Measurements from ENCODE around the gene TPM4. TPM values are rescaled to one million over a fixed set of nuclear protein-coding genes. Genes with fewer than 3 reads are reported as not detected.

The TPM4 gene
- total RNA-seq, 1 donor from 2014 or later = 94.8 TPM

DNA sequence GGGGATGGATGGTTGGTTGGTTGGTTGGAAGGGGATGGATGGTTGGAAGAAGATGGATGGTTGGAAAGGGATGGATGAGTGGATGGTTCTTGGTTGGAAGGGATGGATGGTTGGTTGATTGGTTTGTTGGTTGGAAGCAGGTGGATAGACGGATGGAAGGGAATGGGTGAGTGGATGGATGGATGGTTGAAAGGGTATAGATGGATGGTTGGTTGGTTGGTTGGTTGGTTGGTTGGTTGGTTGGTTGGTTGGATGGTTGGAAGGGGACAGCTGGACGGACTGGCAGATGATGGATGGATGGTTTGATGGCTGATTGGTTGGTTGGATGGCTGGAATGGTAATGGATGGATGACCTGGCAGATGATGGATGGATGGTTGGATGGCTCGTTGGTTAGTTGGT is 55.4 kb downstream of the TPM4 start:
- DNase-seq = no peak

DNA sequence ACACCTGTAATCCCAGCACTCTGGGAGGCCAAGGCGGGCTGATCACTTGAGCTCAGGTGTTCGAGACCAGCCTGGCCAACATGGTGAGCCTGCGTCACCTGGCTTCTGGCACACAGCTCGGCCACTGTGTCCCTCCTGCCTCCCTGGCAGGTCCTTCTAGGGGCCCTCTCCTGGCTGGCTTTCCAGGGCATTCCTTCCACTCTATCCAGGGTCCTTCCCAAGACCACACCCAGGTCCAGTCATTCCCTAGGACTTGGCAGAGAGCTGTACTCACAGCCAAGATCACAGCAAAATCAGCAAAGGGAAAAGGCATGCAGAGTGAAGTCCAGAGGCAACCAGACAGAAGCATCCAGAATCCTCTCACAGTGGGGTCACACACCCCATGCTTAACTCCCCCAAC is 57.5 kb downstream of the TPM4 start:
- DNase-seq = no peak

DNA sequence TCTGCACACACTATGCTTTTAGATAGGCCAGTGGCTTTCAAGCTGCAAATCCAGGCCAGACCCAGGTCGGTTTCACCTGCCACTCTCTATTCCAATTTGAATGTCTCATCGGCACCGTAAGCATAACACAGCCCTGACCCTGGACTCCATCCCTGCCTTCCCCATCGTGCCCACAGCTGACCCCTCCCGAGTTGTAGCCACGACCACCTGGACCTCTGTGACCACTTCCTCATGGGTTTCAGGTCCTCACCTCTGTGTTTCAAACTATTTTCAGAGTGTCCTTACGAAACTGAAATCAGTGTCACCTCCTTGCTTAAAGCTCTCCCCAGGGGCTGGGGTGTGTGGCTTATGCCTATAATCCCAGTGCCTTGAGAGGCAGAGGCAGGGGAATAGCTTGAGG is 58.2 kb downstream of the TPM4 start:
- DNase-seq = no peak

DNA sequence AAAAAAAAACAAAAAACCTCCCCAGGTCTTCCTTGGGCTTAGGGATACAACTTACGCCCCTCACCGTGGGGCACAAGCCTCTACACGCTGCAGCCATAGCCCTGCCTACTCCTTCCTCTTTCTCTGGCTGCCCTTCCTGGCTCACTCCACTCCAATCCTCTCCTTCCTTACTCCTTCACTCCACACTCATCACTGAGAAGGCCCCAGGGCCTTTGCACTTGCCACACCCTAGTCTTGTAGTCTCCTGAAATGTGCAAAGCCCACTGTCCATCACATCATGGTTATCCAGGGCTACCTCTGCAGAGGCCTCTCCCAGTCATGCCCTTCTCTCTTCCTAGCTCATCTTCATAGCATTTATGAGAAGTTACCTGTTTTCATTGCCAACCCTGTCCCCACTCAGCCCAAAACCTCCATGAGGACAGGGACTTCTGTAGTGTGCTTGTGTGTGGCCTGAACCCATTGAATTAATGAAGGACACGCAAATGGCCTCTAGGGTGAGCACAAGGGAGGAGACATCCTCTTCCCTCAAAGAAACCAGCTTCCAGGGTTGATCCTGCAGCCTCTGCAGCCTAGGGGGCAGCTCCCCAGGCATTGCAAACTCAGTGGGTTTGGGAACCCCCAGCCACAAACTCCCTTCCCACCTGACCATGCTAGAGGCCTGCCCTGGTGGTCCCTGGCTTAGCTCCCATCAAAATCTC is 59.3 kb downstream of the TPM4 start:
- DNase-seq = no peak

DNA sequence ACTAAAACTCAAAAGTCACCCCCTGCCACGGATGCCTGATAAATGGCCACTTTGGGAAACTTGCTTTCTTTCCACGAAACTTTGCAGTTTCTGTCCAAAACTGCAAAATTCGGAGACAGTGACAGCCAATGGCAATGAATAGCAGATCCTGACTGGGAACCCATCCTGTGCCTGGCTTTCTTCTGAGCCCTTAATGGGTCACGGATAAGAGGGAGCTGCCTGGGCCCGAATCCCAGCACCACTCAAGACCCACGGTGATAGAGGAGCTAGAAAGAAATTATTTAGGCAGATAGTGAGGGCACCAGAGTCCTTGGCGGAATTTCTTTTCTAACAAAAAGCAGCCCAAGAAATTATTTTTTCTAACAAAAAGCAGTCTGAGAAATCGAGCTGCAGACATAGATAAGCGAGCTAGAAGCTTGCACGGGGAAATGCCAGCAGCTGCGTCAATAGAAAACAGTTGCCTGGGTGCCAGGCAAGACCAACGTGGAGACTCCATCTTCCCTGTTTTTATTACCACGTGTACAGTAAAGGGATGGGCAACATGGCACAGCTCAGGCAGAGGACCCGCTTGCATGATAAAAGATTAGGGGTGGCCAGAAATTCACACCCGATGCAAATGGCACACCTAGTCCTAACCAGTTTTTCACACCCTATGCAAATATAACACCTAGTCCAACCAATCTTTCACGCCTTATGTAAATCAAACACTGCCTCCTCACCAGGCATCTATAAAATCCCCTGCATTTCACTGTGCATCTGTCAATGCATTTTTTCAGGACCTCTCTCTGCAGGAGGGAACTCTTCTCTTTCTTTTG is 60.1 kb downstream of the TPM4 start:
- DNase-seq = no peak

DNA sequence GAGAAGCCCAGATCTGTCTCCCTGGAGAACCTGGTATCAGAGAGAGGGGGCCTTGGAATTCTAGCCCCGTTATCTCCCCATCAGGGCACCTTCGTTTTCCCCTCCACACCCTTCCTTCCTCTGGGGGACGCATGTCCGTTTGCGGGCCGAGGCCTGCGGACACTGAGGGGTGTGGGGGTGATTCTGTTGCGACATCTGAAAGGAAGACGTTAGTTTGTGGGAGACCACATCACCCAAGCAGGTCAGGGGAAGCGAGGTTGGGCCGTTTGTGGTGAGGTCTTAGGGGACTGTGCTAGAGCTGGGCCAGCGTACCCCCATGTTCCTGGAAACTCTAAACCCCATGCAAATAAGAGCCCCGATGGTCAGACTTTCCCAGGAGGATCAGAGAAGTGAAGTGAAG is 63.5 kb downstream of the TPM4 start:
- no peak for DNase-seq

DNA sequence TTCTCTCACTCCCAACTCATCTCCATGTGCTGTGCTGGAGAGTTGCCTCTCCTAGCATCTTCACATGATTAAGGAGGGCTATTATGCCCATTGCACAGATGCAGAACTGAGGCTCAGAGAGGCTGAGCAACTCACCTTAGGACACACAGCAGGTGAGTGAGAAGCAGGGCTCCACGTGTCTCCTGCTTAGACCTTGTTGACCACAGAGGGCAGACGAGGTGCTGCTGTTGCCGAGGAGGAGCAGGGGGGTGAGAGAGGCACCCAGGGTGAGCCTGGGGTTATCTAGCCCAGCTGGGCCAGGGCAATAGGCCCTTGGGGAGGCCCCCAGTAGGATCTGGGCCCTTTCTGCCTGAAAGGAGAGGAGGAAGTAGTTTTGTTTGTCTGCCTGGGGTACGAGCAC is 64.7 kb downstream of the TPM4 start:
- no peak for DNase-seq

DNA sequence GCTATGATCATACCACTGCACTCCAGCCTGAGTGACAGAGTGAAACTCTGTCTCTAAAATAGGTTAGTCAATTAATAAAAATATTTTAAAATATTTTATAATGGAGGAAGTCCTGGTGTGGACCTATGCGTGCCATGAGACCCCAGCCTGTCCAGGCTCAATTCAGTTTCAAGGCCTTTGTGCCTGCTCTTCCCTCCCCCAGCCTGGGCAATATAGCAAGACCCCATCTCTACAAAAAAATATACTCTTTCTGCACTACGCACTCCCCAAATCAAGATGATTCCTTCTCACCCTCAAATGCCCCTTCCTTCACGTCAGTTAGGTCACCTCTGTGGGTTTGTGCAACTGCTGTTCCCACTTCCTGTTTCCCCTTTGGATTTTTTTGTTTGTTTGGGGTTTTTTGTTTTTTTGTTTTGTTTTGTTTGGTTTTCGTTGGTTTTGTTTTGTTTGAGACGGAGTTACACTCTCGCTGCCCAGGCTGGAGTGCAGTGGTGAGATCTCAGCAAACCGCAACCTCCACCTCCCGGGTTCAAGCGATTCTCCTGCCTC is 65.8 kb downstream of the TPM4 start:
- no peak for DNase-seq

DNA sequence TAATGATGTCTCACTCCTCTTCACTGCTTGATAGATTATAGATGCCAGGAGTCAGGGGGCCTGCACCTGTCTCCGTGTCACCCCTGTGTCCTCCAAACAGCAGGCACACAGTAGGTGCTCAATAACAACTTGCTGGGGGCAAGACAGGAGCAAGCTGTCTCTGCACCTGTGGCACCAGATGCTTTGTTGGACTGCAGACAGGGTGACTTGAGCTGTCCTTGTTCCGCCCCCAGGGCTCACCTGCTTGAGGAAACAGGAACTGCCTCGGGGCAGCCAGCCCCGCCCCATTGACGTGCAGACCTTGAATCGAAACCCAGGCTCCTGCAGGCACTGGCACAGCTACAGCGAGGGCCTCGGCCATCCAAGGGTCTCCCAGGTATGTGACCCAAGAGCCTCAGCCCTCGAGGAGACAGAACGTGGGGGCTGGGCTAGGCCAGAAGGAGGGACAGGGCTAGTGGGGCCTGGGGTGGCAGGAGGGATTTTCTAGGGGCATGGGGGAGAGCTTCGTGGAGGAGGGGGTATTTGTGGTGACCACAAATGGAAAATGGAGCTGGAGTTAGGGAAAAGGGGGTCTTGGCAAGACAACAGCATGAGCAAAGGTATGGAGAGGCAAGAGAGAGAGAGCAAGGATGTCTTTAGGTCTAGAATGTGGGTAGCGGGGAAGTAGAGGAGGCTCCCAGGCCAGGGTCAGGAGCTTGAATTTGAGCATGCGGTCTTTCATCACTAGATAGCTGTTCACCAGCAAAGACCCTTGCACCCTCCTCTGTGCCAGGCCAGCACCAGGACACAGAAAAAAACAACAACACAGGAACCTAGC is 67.3 kb downstream of the TPM4 start, which contains the start of gene HSH2D:
Gene HSH2D, plus strand, starts transcription at position 287 of the 817 bp plus-strand sequence. CDS start 5,066 bp downstream, outside the sequence.
- DNase-seq = no peak

DNA sequence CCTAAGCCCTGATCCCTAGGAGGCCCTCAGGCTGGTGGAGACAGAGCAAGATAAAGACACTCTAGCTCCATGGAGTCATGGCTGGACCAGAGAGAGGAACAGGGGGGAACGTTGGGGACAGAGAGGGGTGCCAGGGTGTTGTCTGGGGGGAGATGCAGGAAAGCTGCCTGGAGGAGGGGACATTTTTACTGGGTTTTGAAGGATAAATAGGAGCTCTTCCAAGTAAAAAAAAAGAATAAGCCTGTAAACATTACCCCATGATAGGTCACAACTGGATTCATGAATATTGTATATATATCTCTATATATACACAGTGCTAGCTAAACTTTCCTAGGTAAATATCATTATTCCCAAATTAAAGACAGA is 67.9 kb downstream of the TPM4 start:
- DNase-seq = no peak

DNA sequence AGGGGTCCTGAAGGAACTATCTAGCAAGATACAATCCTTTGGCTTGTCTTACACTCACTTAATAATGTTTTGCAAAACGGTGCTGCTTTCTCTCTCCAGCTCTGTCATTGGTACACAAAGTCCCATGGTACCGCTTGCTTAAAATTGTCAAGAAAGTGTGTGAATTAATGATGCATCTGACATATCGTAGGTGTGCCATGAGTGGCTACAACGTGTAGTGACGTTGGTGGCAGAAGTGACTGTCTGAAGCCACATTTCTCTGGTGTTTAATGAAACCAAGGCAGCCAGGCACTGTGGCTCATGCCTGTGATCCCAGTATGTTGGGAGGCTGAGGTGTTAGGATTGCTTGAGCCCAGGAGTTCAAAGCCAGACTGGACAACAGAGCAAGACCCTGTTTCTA is 69.8 kb downstream of the TPM4 start:
- DNase-seq = no peak

DNA sequence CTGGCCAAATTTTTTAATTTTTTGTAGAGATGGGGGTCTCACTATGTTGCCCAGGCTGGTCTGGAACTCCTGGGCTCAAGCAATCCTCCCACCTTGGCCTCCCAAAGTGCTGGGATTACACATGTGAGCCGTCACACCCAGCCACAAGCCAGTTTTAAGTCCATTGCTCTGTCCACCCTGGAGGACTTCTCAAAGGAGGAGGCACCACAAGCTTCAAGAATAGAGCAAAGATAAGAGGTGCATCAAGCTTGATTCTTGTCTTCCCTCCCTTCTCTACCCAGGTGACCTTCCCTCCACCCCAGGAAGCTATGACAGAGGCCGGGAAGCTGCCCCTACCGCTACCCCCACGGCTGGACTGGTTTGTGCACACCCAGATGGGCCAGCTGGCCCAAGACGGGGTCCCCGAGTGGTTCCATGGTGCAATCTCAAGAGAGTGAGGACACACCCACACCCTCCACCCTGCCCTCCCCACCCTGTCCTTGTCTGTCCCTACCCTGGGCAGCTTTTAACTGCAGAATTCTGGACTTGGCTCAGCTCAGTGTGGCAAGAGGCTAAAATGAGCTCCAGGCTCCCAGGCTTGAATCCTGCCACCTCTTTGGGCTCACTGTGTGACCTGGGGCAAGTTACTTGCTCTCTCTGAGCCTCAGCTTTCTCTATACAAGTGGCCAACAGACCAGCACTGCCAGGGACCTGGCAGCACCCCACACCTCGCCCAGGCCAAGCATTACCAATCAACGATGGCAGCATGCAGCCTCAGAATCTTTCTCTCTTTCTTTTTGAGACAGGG is 72.3 kb downstream of the TPM4 start:
- DNase-seq = no peak

Other genes with a start within 250 kb of the TPM4 start
- gene CYP4F2, start 178.4 kb upstream of the TPM4 start, total RNA-seq = not detected
- gene CYP4F11, start 142.0 kb upstream of the TPM4 start, total RNA-seq = 0.16 TPM
- not detected for gene OR10H4, start 127.5 kb upstream of the TPM4 start, total RNA-seq
- 33.7 TPM for gene RAB8A, start 35.4 kb downstream of the TPM4 start, total RNA-seq
- not detected for gene HSH2D, start 67.2 kb downstream of the TPM4 start, total RNA-seq
- gene CIB3, start 97.0 kb downstream of the TPM4 start, total RNA-seq = not detected
- gene FAM32A, start 108.9 kb downstream of the TPM4 start, total RNA-seq = 89.1 TPM
- gene AP1M1, start 121.4 kb downstream of the TPM4 start, total RNA-seq = 42.9 TPM
- 3.1 TPM for gene KLF2, start 248.3 kb downstream of the TPM4 start, total RNA-seq